Hair follicular keratinocyte (primary cell): ENCODE data around the gene PLD5. TPM values are rescaled to one million over a fixed set of nuclear protein-coding genes. Genes with fewer than 3 reads are reported as not detected.

ENCODE experiments used
- total RNA-seq: library from RNA; depleted of rRNA; stranded (reverse); fragments of >200 nt; gene quantifications from 2 replicates; pipeline ENCODE4 v1.2.3, GENCODE V29; 2015

PLD5 gene
- 3.3 and 10.5 TPM in 2 replicates for total RNA-seq

GRCh38 chr1:242524571-242525359, at the start of gene PLD5:
Gene PLD5 (minus strand): TSS chr1:242524697.

